A549 (cell line): Measurements from ENCODE around the gene SUCNR1.

Source experiments
- BHLHE40 ChIP-seq: IDR thresholded peaks from 2 replicates; pipeline ENCODE4 v1.6.1; 2012; ENCODE audit warnings: low read depth, low read length, inconsistent platforms
- CBX2 ChIP-seq: fragments of 200-600 bp; sonication (generic); IDR thresholded peaks from 2 replicates; pipeline ENCODE4 v1.6.1; 2016; ENCODE audit warnings: low read depth, mild to moderate bottlenecking, borderline replicate concordance
- ESRRA ChIP-seq: fragments of 150-350 bp; IDR thresholded peaks from 2 replicates; pipeline ENCODE4 v1.6.1; 2014; ENCODE audit warnings: mild to moderate bottlenecking, low read length, borderline replicate concordance
- POLR2A ChIP-seq: IDR thresholded peaks from 2 replicates; pipeline ENCODE4 v1.6.1; 2012; ENCODE audit warnings: mild to moderate bottlenecking, low read length
- RCOR1 ChIP-seq: fragments of 150-350 bp; IDR thresholded peaks from 2 replicates; pipeline ENCODE4 v1.6.1; 2014; ENCODE audit warnings: antibody characterized with exemption, low read length, low read depth
- REST ChIP-seq: fragments of 200-600 bp; sonication (generic); IDR thresholded peaks from 2 replicates; pipeline ENCODE4 v1.6.1; 2016; ENCODE audit warnings: antibody characterized with exemption, mild to moderate bottlenecking, moderate library complexity
- TF ChIP-seq, protein P1 (sequence below): fragments of >200 bp; sonication (Bioruptor Twin); formaldehyde crosslinking; IDR thresholded peaks from 3 replicates; pipeline ENCODE4 v1.5.1; 2016

GRCh38 chr3:151866711-151867410 lies 6.6 kb upstream of the SUCNR1 start:
- TF ChIP-seq CBX2 (no peak), POLR2A (no peak), BHLHE40 (no peak), RCOR1 (no peak), ESRRA (no peak), REST (no peak)
- TF ChIP-seq, protein P1, sequence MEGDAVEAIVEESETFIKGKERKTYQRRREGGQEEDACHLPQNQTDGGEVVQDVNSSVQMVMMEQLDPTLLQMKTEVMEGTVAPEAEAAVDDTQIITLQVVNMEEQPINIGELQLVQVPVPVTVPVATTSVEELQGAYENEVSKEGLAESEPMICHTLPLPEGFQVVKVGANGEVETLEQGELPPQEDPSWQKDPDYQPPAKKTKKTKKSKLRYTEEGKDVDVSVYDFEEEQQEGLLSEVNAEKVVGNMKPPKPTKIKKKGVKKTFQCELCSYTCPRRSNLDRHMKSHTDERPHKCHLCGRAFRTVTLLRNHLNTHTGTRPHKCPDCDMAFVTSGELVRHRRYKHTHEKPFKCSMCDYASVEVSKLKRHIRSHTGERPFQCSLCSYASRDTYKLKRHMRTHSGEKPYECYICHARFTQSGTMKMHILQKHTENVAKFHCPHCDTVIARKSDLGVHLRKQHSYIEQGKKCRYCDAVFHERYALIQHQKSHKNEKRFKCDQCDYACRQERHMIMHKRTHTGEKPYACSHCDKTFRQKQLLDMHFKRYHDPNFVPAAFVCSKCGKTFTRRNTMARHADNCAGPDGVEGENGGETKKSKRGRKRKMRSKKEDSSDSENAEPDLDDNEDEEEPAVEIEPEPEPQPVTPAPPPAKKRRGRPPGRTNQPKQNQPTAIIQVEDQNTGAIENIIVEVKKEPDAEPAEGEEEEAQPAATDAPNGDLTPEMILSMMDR = no peak
